Mesenteric fat pad (tissue), 1 donor: ENCODE measurements around the gene TAL1. TPM values are rescaled to one million over a fixed set of nuclear protein-coding genes. Genes with fewer than 3 reads are reported as not detected.

ENCODE experiments used
- DNase-seq: peaks from one replicate; pipeline ENCODE4 v3.0.0-alpha.2; 2020; ENCODE audit warnings: low spot score
- total RNA-seq: library from RNA; stranded (reverse); fragmentation: NEBNext Ultra II Directional; extraction: Animal tissue kit (Norgen Biotek cat#: 25700); gene quantifications from one replicate; pipeline ENCODE4 v1.2.1, GENCODE V29; 2021
- donor health status: DM: yes; HTN: yes; CAD: no.

The TAL1 gene
- total RNA-seq, 1 donor from 2014 or later, result 11.0 TPM

- DNase-seq, result peak; percentile 57
Measured at GRCh38 chr1:47178654-47179016, 53.4 kb downstream of the TAL1 start.

GRCh38 chr1:47178020-47178419, 54.0 kb downstream of the TAL1 start:
- peak; percentile 60 for DNase-seq

GRCh38 chr1:47175227-47175934, 56.6 kb downstream of the TAL1 start:
- peak; percentile 57 for DNase-seq

GRCh38 chr1:47174656-47175020, 57.4 kb downstream of the TAL1 start:
- no peak for DNase-seq

GRCh38 chr1:47172782-47173181, 59.2 kb downstream of the TAL1 start:
- peak; percentile 51 for DNase-seq

Other genes starting within 250 kb of the TAL1 start
- 4.3 TPM for gene CYP4X1, start 208.6 kb downstream of the TAL1 start, total RNA-seq
- gene CYP4Z1, start 165.0 kb downstream of the TAL1 start, total RNA-seq, result 2.5 TPM
- 0.42 TPM for gene CYP4A22, start 94.8 kb downstream of the TAL1 start, total RNA-seq
- gene PDZK1IP1, start 42.2 kb downstream of the TAL1 start, total RNA-seq, result 2.8 TPM
- 1.8 TPM for gene STIL, start 81.9 kb upstream of the TAL1 start, total RNA-seq
- 151 TPM for gene CMPK1, start 101.6 kb upstream of the TAL1 start, total RNA-seq
- not detected for gene FOXE3, start 184.1 kb upstream of the TAL1 start, total RNA-seq
- gene FOXD2, start 205.8 kb upstream of the TAL1 start, total RNA-seq, result 0.13 TPM